ENCODE results near the gene ZNF512B. TPM values are rescaled to one million over a fixed set of nuclear protein-coding genes. Genes with fewer than 3 reads are reported as not detected.

Gene ZNF512B
- total RNA-seq, 1 donor from 2014 or later: 13.7 TPM

DNA sequence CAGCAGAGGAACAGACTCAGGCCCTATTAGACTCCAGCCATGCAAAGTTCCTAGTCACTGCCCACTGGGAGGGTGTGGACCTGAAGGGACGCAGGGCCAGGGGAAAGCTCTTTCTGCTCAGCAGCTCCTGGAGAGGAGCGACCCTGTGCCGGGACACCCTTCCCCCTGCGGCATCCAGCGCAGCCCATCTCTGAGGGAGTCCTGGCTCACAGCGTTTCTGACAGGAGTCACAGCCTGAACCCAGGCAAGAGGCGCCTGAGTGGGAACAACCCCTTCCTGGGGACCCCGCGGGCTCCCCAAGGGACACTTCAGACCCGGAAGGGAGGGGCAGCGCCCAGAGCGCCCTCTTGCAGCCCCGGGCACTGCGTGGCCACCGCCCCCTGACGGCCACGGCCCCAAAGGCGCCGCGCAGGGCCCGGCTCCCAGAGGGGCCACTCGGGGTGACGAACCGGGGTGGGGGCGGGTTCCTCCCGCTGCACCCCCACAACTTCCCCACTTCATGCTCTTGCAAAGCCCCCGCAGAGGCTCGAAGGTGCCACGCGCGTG, 14.4 kb downstream of the ZNF512B start:
- H3K4me1 ChIP-seq: peaks cover 64% of the 10 kb centered on the region
- DNase-seq (peak; percentile 74), ATAC-seq (peak; percentile 62 to 63)
- H3K27me3 ChIP-seq (ENCODE audit: low read depth): no peaks in the 10 kb centered on the region
- H3K4me3 ChIP-seq: peak overlapping the region; percentile 86
- H3K9me3 ChIP-seq: no peaks in the 10 kb centered on the region
- TF ChIP-seq, protein P1, sequence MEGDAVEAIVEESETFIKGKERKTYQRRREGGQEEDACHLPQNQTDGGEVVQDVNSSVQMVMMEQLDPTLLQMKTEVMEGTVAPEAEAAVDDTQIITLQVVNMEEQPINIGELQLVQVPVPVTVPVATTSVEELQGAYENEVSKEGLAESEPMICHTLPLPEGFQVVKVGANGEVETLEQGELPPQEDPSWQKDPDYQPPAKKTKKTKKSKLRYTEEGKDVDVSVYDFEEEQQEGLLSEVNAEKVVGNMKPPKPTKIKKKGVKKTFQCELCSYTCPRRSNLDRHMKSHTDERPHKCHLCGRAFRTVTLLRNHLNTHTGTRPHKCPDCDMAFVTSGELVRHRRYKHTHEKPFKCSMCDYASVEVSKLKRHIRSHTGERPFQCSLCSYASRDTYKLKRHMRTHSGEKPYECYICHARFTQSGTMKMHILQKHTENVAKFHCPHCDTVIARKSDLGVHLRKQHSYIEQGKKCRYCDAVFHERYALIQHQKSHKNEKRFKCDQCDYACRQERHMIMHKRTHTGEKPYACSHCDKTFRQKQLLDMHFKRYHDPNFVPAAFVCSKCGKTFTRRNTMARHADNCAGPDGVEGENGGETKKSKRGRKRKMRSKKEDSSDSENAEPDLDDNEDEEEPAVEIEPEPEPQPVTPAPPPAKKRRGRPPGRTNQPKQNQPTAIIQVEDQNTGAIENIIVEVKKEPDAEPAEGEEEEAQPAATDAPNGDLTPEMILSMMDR (IDR thresholded peaks at IDR 0.05): peak; percentile 48
- H3K36me3 ChIP-seq: peaks cover 9% of the 10 kb centered on the region
- intact Hi-C loops (cut with DNase I): no loop called here
- H3K27ac ChIP-seq: peak overlapping the region; percentile 90

DNA sequence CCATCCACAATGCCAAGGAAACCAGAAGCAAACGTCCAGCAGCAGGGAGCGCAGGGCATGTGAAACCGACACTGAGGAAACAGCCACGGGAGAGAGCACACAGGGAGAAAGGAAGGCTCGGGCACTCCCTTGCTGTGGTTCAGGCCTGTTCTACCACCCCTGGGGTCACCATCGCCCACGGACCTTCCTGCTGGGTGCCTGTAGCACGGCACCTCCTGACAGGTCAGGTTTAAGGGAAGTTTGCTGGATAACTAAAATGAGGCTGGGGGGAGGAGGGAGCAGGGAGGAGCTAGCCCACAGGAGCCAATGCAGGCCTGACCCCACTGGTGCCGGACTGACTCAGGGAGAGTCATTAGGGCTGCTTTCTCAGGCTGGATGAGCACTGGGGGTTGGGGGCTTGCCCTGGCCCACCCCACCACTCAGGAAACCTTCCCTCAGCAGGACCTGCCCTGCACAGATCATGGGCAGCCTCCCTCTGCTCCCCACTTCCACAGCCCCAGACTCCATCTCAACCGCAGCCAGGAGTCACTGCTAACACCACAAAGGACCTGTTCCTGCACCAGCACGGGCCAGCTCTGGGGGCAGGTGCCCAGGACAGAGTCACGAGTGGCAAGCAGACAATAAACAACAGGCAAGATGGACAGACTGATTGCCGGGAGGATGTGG, 15.8 kb downstream of the ZNF512B start:
- intact Hi-C loops (cut with DNase I): no loop called here
- DNase-seq (no peak), ATAC-seq (no peak)
- H3K27ac ChIP-seq: peak overlapping the region; percentile 11
- H3K9me3 ChIP-seq: no peaks in the 10 kb centered on the region
- H3K36me3 ChIP-seq: peaks cover 9% of the 10 kb centered on the region
- H3K4me1 ChIP-seq: peaks cover 78% of the 10 kb centered on the region
- TF ChIP-seq, protein P1 (IDR thresholded peaks at IDR 0.05): no peak
- no peaks in the 10 kb centered on the region for H3K27me3 ChIP-seq (ENCODE audit: low read depth)
- peak overlapping the region; percentile 86 for H3K4me3 ChIP-seq

DNA sequence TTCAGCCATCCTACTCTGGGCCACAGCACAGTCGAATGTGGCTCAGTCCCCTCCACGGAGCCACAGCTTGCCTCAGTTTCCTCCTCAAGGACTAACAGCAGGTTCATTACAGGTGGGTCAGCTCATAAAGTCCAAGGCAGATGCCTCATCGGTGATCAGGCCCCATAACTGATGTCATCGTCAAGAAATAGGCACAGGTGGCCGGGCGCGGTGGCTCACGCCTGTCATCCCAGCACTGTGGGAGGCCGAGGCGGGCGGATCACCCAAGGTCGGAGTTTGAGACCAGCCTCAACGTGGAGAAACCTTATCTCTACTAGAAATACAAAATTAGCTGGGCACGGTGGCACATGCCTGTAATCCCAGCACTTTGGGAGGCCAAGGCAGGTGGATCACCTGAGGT, 17.0 kb downstream of the ZNF512B start:
- Histone ChIP-seq H3K9me3 (no peaks in the 10 kb centered on the region), H3K4me3 (no peak overlapping the region), H3K27ac (no peak overlapping the region), H3K4me1 (peaks cover 85% of the 10 kb centered on the region), H3K36me3 (peaks cover 9% of the 10 kb centered on the region), H3K27me3 (ENCODE audit: low read depth) (no peaks in the 10 kb centered on the region)
- TF ChIP-seq, protein P1 (IDR thresholded peaks at IDR 0.05): no peak
- intact Hi-C loops (cut with DNase I): no loop called here
- DNase-seq (no peak), ATAC-seq (no peak)

DNA sequence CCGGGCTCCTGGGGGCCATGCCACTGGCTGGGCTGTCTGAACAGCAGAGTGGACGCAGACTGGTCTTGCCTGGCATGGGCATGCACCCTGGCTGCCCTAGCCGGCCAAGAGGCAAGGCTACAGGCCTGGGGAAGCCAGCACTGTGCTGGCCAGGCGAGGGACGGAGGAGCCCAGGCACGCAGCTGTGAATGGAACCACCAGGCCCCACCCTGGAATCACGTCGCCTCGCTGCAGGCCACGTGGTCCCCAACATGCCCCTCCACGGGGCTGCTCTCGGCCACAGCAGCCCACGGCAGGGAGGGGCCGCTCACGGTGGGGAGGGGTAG, 17.6 kb downstream of the ZNF512B start:
- Histone ChIP-seq H3K27me3 (ENCODE audit: low read depth) (no peaks in the 10 kb centered on the region), H3K4me3 (no peak overlapping the region), H3K4me1 (peaks cover 87% of the 10 kb centered on the region), H3K9me3 (no peaks in the 10 kb centered on the region), H3K36me3 (peaks cover 9% of the 10 kb centered on the region), H3K27ac (no peak overlapping the region)
- TF ChIP-seq, protein P1 (IDR thresholded peaks at IDR 0.05): no peak
- ATAC-seq: no peak
- no peak for DNase-seq
- intact Hi-C loops (cut with DNase I): no loop called here

DNA sequence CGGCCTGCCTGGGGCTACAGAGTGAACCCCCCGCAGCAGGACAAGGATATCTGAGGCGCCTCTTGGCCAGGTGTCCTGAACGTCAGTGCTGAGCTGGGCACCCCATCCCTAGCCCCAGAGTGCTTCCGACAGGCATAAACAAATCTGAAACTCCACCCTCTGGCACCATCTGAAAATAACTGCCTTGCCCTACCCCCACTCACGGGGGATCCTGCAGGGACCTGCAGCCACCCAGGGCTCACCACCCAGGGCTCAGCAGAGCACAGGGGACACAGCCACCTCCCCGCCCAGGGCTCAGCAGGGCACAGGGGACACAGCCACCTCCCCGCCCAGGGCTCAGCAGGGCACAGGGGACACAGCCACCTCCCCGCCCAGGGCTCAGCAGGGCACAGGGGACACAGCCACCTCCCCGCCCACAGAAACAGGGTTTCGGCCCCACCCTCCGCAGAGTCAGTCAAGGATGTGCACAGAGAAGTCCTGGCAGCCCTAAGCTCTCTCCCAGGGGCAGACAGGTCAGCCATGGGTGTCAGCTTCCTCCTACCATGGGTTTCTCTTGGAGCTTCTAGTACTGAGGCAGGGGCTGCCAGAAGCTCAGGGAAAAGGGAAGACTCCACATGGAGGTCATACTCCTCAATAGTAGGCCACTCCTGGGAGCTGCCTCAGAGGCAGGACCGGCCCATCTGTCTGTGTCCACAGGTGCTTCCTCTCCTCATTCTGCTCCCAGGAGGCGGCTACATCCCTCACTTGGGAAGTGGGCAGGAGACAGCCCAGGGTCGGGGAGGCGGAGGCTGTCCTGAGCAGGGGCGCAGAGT, 18.1 kb downstream of the ZNF512B start:
- intact Hi-C loops (cut with DNase I): no loop called here
- DNase-seq (no peak), ATAC-seq (no peak)
- peaks cover 83% of the 10 kb centered on the region for H3K4me1 ChIP-seq
- TF ChIP-seq, protein P1 (IDR thresholded peaks at IDR 0.05): no peak
- peak overlapping the region; percentile 86 for H3K27ac ChIP-seq
- peaks cover 9% of the 10 kb centered on the region for H3K36me3 ChIP-seq
- H3K9me3 ChIP-seq: no peaks in the 10 kb centered on the region
- H3K4me3 ChIP-seq: no peak overlapping the region
- no peaks in the 10 kb centered on the region for H3K27me3 ChIP-seq (ENCODE audit: low read depth)

Data from lower lobe of right lung (tissue), 2 donors.